ENCODE results near the gene GRAP. TPM values are rescaled to one million over a fixed set of nuclear protein-coding genes. Genes with fewer than 3 reads are reported as not detected.

Gene GRAP
- total RNA-seq, 1 experiment from 2014 or later: 0.26 TPM

DNA sequence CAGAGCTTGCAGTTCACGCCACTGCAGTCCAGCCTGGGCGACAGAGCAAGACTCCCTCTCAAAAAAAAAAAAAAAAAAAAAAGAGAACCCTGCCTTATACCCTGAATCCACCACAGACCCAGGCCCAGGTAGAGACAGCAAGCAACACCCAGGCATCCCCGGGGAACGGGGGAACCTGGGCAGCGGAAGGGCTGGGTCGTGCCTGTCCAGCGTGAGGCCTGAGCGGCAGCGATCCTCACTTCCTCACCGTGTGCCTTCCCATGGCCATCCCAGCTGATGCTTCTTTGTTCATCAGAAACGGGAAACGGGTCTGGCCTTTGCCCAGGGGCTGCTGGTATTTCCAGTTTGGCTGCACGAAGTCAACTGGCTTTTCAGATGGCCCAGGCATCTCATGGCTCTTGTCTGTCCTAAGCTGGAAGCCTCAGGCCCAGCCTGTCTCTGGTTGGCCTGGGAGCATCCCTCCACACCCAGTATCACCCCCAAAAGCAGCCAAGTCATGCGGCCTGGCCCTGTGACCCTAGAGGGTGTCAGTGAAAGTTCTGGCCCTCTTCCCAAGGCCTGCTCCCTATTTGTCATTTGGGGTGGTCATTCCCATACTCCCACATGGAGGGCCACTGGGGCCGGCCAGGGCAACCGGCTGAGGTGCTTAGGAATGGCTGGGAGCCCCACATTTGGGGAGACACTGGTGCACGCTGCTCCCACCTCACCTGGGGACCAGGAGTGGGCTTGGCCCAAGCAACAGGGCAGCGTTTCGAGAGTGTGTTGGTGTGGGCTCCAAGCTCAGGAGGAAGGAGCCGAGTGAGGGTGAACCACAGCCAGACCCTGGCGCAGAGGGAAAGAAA, 62.3 kb downstream of the GRAP start:
- no peak for TF ChIP-seq CTCF (conservative IDR thresholded peaks at IDR 0.05; ENCODE audit: low read depth, low read length)
- TF ChIP-seq EZH2 (IDR thresholded peaks at IDR 0.05; ENCODE audit: borderline replicate concordance, low read depth, low read length, poor library complexity, severe bottlenecking): no peak
- intact Hi-C loops (cut with micrococcal nuclease; ENCODE audit: unreplicated experiment): no loop called here
- no TSS peak for BruUV-seq (replicated peaks)
- peaks cover 3% of the 10 kb centered on the region for H3K36me3 ChIP-seq (ENCODE audit: insufficient read depth, low read length, poor library complexity, severe bottlenecking)
- no peaks in the 10 kb centered on the region for H3K27me3 ChIP-seq (replicated peaks; ENCODE audit: insufficient read depth, low read depth, low read length, poor library complexity)
- H3K4me3 ChIP-seq (ENCODE audit: low read depth, low read length, poor library complexity, severe bottlenecking): no peak overlapping the region
- ChIA-PET CTCF (no interaction called here), POLR2A (ENCODE audit: low non-redundant PET) (no interaction called here)
- DNase-seq (ENCODE audit: low spot score): no peak
- no peaks in the 10 kb centered on the region for H3K9me3 ChIP-seq (ENCODE audit: low read depth, low read length, poor library complexity, severe bottlenecking)
- no peaks in the 10 kb centered on the region for H3K4me1 ChIP-seq (ENCODE audit: insufficient read depth, low read length, poor library complexity, severe bottlenecking)
- H3K27ac ChIP-seq (ENCODE audit: low read depth, low read length, poor library complexity, severe bottlenecking): no peak overlapping the region

- no peaks in the 10 kb centered on the region for H3K27me3 ChIP-seq (replicated peaks; ENCODE audit: insufficient read depth, low read depth, low read length, poor library complexity)
Measured at GRCh38 chr17:18981642-18982424, 64.9 kb downstream of the GRAP start.

GRCh38 chr17:18981335-18981641, 65.5 kb downstream of the GRAP start:
- CTCF ChIA-PET: no interaction called here
- intact Hi-C loops (cut with micrococcal nuclease; ENCODE audit: unreplicated experiment): no loop called here
- no peaks in the 10 kb centered on the region for H3K36me3 ChIP-seq (ENCODE audit: insufficient read depth, low read length, poor library complexity, severe bottlenecking)
- H3K9me3 ChIP-seq (ENCODE audit: low read depth, low read length, poor library complexity, severe bottlenecking): no peaks in the 10 kb centered on the region
- no peak overlapping the region for H3K27ac ChIP-seq (ENCODE audit: low read depth, low read length, poor library complexity, severe bottlenecking)
- H3K4me3 ChIP-seq (ENCODE audit: low read depth, low read length, poor library complexity, severe bottlenecking): no peak overlapping the region
- H3K4me1 ChIP-seq (ENCODE audit: insufficient read depth, low read length, poor library complexity, severe bottlenecking): no peaks in the 10 kb centered on the region
- no peak for TF ChIP-seq EZH2 (IDR thresholded peaks at IDR 0.05; ENCODE audit: borderline replicate concordance, low read depth, low read length, poor library complexity, severe bottlenecking)
- no peak for TF ChIP-seq CTCF (conservative IDR thresholded peaks at IDR 0.05; ENCODE audit: low read depth, low read length)
- POLR2A ChIA-PET (ENCODE audit: low non-redundant PET): no interaction called here
- DNase-seq (ENCODE audit: low spot score): no peak
- no TSS peak for BruUV-seq (replicated peaks)
- H3K27me3 ChIP-seq (replicated peaks; ENCODE audit: insufficient read depth, low read depth, low read length, poor library complexity): no peaks in the 10 kb centered on the region

More at GRCh38 chr17:18981642-18982424, 64.9 kb downstream of the GRAP start:
- H3K27ac ChIP-seq (ENCODE audit: low read depth, low read length, poor library complexity, severe bottlenecking): no peak overlapping the region
- H3K36me3 ChIP-seq (ENCODE audit: insufficient read depth, low read length, poor library complexity, severe bottlenecking): no peaks in the 10 kb centered on the region
- H3K9me3 ChIP-seq (ENCODE audit: low read depth, low read length, poor library complexity, severe bottlenecking): no peaks in the 10 kb centered on the region
- DNase-seq (ENCODE audit: low spot score): peak; percentile 25
- POLR2A ChIA-PET (ENCODE audit: low non-redundant PET): no interaction called here
- no peaks in the 10 kb centered on the region for H3K4me1 ChIP-seq (ENCODE audit: insufficient read depth, low read length, poor library complexity, severe bottlenecking)
- BruUV-seq (replicated peaks): no TSS peak
- intact Hi-C loops (cut with micrococcal nuclease; ENCODE audit: unreplicated experiment): no loop called here
- TF ChIP-seq CTCF (conservative IDR thresholded peaks at IDR 0.05; ENCODE audit: low read depth, low read length) (no peak), EZH2 (IDR thresholded peaks at IDR 0.05; ENCODE audit: borderline replicate concordance, low read depth, low read length, poor library complexity, severe bottlenecking) (no peak)
- no peak overlapping the region for H3K4me3 ChIP-seq (ENCODE audit: low read depth, low read length, poor library complexity, severe bottlenecking)
- CTCF ChIA-PET: no interaction called here
